ENCODE measurements around the gene SARM1. TPM values are rescaled to one million over a fixed set of nuclear protein-coding genes. Genes with fewer than 3 reads are reported as not detected.

The SARM1 gene
- polyA plus RNA-seq, 1 of the 3 experiments (the other 2 are of a cell fraction) = 17.4 TPM

- Histone ChIP-seq H3K4me1 (ENCODE audit: control insufficient read depth in 1 of 2, insufficient read depth in 2 of 2, low read depth in 1 of 2, low read length in 1 of 2) (peaks cover 15 to 28% of the 10 kb centered on the region in 2 experiments), H3K27me3 (ENCODE audit: insufficient read depth) (no peaks in the 10 kb centered on the region), H3K27ac (ENCODE audit: low read depth in 2 of 2, low read length in 1 of 2) (peak overlapping the region; percentile 73 to 90), H3K9me2 (no peaks in the 10 kb centered on the region), H3K9me3 (no peaks in the 10 kb centered on the region), H3K79me2 (ENCODE audit: insufficient read depth) (peaks cover 45% of the 10 kb centered on the region), H3K4me3 (ENCODE audit: low read depth in 2 of 2, low read length in 1 of 2) (peak overlapping the region; percentile 60 to 84), H3F3A (replicated peaks; ENCODE audit: insufficient read depth) (peaks cover 15% of the 10 kb centered on the region), H3K4me2 (peak overlapping the region; percentile 96), H2AFZ (ENCODE audit: low read depth) (peak overlapping the region; percentile 82), H3K36me3 (replicated peaks in 1 of 2; ENCODE audit: control insufficient read depth in 1 of 2, insufficient read depth in 2 of 2, low read length in 1 of 2) (peaks cover 0 to 3% of the 10 kb centered on the region in 2 experiments), H4K20me1 (ENCODE audit: insufficient read depth) (peaks cover 32% of the 10 kb centered on the region), H3K9ac (peak overlapping the region; percentile 81)
- ChIA-PET POLR2A (interaction anchor here (1.4 to 4.5 kb wide), 2 partner anchors 15 to 33 kb away, joined by 3 to 34 read pairs; partner anchors contain the start of gene POLDIP2), CTCF (no interaction called here)
- WGBS (ENCODE audit: low lambda C conversion rate) = 38% methylated on average over 12 of the region's 53 CpGs
- no peak for TF ChIP-seq RFX5 (IDR thresholded peaks at IDR 0.05; ENCODE audit: low read length)
- no peak for TF ChIP-seq POLR2AphosphoS5 (IDR thresholded peaks at IDR 0.05; ENCODE audit: low read depth, low read length)
- TF ChIP-seq USF2 (IDR thresholded peaks at IDR 0.05; ENCODE audit: borderline replicate concordance, low read depth, low read length) = no peak
- peak; percentile 8; the same call in 1 of the 2 replicates for TF ChIP-seq SIN3A (IDR thresholded peaks at IDR 0.05; ENCODE audit: borderline replicate concordance, low read depth, low read length)
- peak; percentile 67 for DNase-seq
These were observed 880 bp downstream of the SARM1 start for GRCh38 chr17:28372203-28372944.

GRCh38 chr17:28372945-28373274 lies 1.4 kb downstream of the SARM1 start:
- Histone ChIP-seq H3K9ac (peak overlapping the region; percentile 81; the same call in 1 of the 2 replicates), H4K20me1 (ENCODE audit: insufficient read depth) (peaks cover 36% of the 10 kb centered on the region), H3K4me1 (ENCODE audit: control insufficient read depth in 1 of 2, insufficient read depth in 2 of 2, low read depth in 1 of 2, low read length in 1 of 2) (peaks cover 15 to 28% of the 10 kb centered on the region in 2 experiments), H3F3A (replicated peaks; ENCODE audit: insufficient read depth) (peaks cover 15% of the 10 kb centered on the region), H2AFZ (ENCODE audit: low read depth) (no peak overlapping the region), H3K27me3 (ENCODE audit: insufficient read depth) (no peaks in the 10 kb centered on the region), H3K4me3 (ENCODE audit: low read depth in 2 of 2, low read length in 1 of 2) (peak overlapping the region; percentile 60 to 84), H3K4me2 (peak overlapping the region; percentile 96), H3K36me3 (replicated peaks in 1 of 2; ENCODE audit: control insufficient read depth in 1 of 2, insufficient read depth in 2 of 2, low read length in 1 of 2) (peaks cover 0 to 4% of the 10 kb centered on the region in 2 experiments), H3K27ac (ENCODE audit: low read depth in 2 of 2, low read length in 1 of 2) (peak overlapping the region in 1 of 2 experiments; percentile 90; a peak in 2 of 4 replicates), H3K9me3 (no peaks in the 10 kb centered on the region), H3K9me2 (no peaks in the 10 kb centered on the region), H3K79me2 (ENCODE audit: insufficient read depth) (peaks cover 45% of the 10 kb centered on the region)
- DNase-seq = peak; percentile 45
- ChIA-PET CTCF (no interaction called here), POLR2A (interaction anchor here (0.7 kb wide), 1 partner anchor 156 kb away, joined by 3 read pairs; no protein-coding TSS in a partner anchor)
- TF ChIP-seq REST (IDR thresholded peaks at IDR 0.05; ENCODE audit: low read depth, low read length) = no peak
- no peak for TF ChIP-seq NRF1 (IDR thresholded peaks at IDR 0.05; ENCODE audit: low read depth, low read length)
- TF ChIP-seq PBX3 (IDR thresholded peaks at IDR 0.05) = no peak
- TF ChIP-seq RXRA (IDR thresholded peaks at IDR 0.05; ENCODE audit: borderline replicate concordance, low read depth) = no peak
- whole genome bisulfite sequencing (ENCODE audit: low lambda C conversion rate) = 62% methylated on average over 6 of the region's 6 CpGs
